Measurements from ENCODE around the gene CD96.

Gene CD96

DNA sequence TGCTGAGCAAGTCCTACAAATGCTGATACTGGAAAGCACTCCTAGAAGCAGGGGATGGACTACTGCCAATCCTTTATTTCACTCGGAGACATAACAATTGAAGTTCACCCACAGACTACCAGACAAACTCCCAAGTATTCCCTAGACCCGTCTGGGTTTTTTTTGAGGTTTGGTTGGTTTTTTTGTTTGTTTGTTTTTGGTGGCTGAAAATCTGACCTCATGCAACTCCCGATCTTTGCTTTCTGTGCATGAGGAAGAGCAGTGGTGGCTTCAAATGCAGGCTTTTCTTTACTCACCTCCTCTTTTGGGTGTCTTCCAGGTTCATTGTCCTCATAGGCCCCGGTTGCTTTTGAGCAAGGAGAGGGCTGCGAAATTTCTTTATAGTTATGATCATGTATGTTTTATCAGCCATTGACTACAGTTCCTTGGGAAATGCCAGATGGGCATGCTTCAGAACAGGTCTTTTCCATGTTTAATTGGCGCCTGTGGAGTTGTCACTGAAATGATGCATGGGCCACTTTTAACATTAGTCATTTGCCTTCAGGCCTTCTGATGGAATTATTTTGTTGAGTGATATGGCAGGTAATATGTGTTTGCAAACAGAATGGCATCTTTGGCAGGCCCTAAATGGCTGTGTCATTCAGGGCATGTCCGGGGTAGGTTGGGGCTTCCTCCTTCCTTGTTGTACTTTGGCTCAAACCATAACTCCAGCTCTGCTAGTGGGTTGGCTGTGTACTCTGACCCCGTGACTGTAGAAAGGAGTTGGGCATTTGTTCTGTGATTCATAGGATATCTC is 134.4 kb downstream of the CD96 start:
- DNase-seq (ENCODE audit: low read depth) = no peak

DNA sequence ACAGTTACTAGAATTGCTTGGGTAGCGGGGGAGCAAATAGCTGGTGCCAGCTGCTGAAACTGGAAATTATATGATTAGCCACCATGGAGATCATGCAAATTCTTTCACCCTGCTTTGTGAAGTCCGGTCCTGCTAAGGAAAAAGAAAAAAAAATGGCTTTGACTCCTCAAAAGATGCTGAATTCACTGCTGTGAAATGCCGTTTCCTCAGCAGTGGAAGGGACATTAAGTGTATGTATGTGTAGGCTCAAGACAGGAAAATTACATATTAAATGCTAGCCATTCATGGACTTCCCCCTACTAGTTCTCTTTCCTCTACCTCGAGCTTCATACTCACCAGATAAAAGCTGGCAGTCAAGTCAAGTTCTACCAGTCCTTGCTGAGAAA is 135.0 kb downstream of the CD96 start:
- DNase-seq (ENCODE audit: low read depth) = no peak

DNA sequence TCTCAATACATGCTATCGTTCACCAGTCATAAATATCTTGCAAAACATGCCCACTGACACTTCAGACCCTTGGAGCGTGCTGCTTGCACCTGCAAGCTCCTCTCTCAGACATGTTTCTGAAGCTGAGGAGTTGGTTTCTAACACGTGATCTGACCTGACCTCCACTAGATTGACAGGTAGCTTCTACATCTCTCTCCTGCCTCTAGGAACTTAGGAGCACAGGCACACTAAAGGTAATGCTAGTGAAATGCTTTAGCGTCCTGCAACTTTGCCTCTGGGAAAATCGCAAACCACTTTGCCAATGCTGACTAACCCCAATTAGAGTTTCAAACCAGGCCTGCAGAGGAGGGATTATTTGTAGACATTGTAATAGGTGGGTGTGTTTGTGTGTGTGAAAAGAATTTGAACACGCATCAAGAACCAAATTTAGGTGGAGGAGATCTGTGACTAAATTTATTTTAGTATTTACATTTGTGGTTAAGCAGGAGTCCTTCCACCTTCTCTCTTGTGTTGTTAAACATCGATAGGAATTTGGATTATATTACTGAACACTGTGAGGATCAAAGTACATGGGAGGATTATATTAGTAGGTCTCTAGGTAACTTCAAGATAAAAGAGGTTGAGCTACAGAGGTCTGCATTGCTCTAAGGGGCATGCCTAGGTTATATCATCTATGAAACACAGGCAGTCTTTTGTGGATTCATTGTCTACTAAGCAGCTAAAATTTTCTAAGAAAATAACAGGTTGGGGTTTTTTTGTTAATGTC is 139.8 kb downstream of the CD96 start:
- no peak for DNase-seq (ENCODE audit: low read depth)

DNA sequence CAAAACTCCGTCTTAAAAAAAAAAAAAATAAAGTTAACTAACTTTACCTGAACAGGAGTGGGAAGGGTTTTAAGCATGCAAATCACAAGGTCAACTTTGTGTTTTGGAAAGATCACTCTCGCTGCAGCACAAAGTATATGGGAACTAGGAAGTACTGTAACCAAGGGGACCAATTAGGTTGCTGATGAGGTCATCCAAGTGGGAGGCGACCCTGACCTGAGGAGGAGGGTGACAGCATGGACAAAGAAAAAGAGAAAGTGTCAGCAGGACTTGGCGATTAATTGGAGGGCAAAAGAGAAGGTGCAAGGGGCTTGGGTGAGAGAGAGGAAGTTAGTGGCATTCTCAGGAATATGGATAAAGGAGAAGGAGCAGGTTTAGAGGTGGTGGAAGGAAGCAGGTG is 142.6 kb downstream of the CD96 start:
- DNase-seq (ENCODE audit: low read depth) = no peak

DNA sequence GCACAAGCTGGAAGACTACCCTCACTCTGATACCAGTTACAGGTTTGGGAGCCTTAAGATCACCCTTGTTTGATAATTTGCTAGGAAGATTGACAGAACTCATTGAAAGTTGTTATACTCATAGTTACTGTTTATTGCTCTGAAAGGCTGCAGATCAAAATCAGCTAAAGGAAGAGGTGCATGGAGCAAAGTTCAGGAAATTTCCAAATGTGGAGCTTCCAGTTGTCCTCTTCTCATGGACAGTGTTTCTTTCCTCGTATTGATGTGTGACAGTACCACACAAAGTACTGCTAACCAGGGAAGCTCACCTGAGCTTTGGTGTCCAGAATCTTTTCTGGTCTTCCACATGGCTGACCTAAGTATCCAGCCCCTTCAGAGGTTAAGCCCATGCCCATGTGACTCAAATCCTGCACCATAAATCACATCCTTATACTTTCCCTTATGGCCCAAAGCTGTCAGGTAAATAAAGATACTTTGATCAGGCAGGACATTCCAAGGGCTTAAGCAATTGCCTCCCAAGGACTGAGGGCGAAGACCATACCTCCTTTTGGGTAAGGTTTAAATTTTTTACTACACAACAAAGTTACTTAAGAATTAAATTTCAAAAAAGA is 146.3 kb downstream of the CD96 start:
- no peak for DNase-seq (ENCODE audit: low read depth)

DNA sequence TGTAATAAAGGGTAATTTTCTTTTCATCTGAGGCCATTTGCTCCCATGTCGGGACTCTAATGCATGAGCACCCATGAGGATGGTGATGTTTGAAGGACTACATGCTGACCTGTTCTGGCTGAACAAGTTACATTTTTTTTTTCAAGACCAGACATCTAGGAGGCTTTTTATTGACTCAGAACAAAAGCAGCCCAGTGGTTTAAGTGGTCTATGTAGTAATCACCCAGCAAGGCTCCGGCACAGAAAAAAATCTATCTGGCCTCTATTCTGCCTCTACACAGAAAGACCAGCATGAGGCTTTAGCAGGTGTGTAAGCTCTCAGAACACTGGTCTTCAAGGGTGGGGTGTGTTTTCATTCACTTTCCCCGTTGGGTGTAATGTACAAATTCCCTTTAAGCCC is 148.2 kb downstream of the CD96 start:
- no peak for DNase-seq (ENCODE audit: low read depth)

DNA sequence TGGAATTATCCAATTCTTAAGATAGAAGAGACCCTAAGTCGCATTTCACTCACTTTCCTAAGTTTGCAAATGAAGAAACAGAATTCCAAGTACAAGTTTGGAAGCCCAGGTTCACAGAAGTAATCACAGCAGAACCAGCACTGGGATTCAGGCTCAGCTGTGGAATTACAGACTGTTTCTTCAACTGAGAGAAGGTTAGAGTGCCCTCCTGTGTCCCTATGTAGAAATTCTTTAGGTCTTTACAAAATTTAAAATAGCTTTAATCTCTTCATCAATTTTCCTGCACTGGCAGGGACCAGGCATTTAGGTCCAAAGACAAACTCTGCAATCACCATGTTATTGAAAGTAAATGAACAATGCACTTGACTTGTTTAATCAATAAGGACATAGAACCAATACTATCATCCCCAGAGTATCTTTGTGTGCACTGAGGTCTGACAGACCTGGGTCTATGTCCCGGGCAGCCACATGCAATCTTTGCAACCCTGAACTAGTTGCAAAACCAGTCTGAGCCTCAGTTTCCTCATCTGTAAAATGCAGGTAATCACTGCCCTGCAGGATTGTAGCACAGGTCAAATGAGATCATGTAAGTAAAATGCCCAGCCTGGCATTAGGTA is 149.4 kb downstream of the CD96 start:
- DNase-seq (ENCODE audit: low read depth) = no peak

DNA sequence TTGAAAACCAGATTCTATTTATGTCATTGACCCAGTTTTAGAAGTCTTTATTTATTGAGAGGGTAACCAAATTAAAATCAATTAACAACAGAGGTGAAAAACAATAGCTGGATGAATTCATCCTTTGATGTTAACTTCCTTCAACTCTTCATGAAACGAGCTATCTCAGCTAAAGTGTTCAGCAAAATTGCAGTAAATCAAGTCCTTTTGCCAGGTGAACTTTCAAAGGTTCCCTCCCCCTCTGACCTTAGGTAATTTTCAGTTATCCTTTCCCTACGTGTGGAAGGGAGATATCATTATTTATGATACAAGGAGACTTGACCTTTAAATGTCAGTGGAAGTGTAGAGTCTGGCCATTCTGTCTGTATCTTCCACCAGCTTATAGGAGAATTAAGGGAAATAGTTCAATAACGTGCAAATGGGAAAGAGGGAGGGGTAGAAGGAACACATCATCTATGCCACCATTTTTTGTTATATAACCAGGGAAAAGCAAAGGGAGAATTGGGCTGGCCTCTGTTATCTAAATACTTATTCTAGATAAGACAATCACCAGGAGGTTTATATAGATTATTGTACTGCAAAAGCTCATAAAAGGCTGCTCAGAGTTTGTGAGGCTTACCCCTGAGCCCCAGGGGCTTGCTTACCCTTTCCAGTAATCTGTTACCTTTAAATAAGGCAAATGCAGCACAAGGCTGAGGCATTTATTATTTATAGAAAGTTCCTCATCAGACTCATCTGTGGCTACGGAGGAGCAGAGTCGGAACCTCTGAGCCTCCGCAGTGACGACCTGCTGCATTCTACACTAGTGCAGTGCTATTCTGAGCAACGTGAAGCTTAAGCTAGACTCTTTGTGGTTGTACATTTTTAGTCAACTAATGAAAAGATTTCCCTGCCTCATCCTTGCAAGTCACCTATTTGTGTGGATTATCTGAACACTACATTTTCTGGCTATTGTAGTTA is 150.9 kb downstream of the CD96 start:
- DNase-seq (ENCODE audit: low read depth) = no peak

DNA sequence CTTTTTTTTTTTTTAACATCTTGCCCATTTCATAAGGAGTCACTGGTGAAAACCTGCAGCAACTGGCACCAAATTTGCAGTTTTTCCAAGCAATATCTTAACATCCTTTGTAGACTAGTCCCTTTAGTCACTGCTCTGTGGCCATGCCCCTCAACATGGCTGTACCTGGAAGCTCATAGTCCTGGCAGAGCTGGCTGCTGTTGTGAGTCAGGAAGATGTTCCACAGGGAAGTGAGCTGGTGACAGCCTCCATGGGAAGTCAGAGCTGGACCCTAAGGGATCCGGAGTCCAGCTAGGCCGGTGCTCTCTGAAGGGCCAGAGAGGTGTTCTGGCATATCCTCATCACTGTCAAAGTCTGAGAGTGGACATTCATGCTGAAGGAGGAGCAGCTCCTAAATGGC is 152.5 kb downstream of the CD96 start:
- DNase-seq (ENCODE audit: low read depth) = no peak

DNA sequence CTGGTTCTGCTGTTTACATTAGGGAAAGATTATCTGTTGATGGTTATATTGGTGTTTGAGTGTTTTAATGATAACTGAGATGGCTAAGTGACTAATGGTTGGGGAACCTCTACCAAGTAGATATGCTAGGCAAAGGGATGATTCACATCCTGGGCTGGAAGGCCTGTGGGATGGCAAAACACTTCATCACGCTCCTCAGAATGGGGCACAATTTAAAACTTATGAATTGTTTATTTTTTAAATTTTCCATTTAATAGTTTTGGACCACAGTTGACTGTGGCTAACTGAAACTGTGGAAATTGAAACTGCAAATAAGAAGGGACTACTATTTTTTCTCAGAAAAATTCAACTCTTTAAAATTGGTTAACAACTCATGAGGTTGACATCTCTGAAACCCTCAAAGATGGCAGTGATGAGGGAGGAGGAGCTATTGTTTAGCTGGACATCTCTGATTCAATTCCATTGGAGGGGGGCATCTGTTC is 153.7 kb downstream of the CD96 start:
- no peak for DNase-seq (ENCODE audit: low read depth)

DNA sequence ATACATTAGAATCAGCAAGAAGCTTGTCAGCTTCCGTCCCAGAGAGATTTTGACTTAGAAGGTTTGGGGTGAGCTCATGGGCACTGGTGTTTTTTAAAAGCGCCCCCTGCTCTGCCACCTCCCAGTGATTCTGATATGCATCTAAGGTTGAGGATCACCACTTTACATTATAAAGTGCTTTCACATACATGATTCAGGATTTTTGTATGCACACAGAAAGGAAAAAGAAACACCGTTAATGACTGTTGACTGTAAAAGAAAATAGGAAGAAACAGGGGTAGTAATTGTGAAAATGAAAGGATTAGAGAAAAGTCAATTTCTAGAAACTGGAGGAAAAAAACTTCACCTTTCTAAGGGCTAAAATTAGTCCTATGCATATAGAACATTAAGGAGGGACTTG is 158.1 kb downstream of the CD96 start:
- no peak for DNase-seq (ENCODE audit: low read depth)

DNA sequence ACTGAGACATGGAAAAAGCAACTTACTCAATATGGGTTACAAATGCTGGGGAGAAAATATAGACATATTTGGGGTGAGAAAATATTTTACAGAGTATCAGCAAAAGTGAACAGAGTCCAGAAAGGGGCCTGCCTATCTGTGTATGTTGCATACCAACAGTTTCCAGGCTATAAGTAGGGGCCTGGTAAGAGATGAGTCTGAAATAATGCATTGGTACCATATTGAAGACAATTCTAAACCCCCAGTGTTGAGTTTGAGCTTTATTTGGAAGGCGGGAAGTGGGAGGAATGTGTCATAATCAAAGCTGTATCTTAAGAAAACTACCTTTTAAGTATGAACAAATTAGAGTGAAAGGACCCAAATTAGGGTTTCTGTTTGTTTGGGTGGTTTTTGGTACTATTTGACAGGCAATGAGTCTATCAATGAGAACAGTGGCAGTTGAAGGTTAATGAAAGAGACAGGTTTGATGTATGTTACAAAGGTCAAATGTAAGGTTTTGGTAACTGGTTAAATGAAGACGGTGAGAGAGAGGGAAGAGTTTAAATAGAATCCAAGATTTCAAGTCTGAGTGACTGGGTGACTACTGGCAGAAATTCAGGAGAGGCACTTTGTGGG is 159.4 kb downstream of the CD96 start:
- no peak for DNase-seq (ENCODE audit: low read depth)

Measured in activated T-cell treated with anti-CD3 and anti-CD28 coated beads for 24 hours (primary cell).